K562 (cell line): Measurements from ENCODE around the gene UQCRC2. TPM values are rescaled to one million over a fixed set of nuclear protein-coding genes. Genes with fewer than 3 reads are reported as not detected.

Experiments used
- CHD7 ChIP-seq: fragments of 200-600 bp; sonication (generic); IDR thresholded peaks from one replicate; pipeline ENCODE4 v1.6.1; 2012; ENCODE audit warnings: mild to moderate bottlenecking, low read depth, low read length, inconsistent platforms
- polyA plus RNA-seq, 8 experiments: library from polyadenylated mRNA; depleted of rRNA in 4 of 8; stranded (reverse) in 5 of 8; unstranded in 3 of 8; fragments of >200 nt; fragmentation: Nextera tagmentation in 2 of 8; fragmentation: Illumina TruSeq in 1 of 8; extraction: Ambion mirVana in 2 of 8; extraction: Trizol in 1 of 8; gene quantifications; 2 replicates each; pipeline versions ENCODE4 v1.2.1 to v1.2.3, GENCODE V29; 2011 to 2014; ENCODE audit warnings: inconsistent platforms in 1 of 8, missing spikeins in 1 of 8
- total RNA-seq, 7 experiments: library from RNA; depleted of rRNA in 6 of 7; stranded (reverse); fragments of >200 nt in 6 of 7; fragmentation: Illumina TruSeq in 2 of 7; extraction: Trizol in 2 of 7; gene quantifications; 2 replicates each; pipeline versions ENCODE4 v1.2.1 to v1.2.3, GENCODE V29; 2011 to 2021; ENCODE audit warnings: low replicate concordance in 1 of 7

The UQCRC2 gene
- total and polyA plus RNA-seq, 9 of the 15 experiments (the other 6 are each of a cell fraction or from before 2014, with no cell fraction given), result 177 to 516 (median 319) TPM

DNA sequence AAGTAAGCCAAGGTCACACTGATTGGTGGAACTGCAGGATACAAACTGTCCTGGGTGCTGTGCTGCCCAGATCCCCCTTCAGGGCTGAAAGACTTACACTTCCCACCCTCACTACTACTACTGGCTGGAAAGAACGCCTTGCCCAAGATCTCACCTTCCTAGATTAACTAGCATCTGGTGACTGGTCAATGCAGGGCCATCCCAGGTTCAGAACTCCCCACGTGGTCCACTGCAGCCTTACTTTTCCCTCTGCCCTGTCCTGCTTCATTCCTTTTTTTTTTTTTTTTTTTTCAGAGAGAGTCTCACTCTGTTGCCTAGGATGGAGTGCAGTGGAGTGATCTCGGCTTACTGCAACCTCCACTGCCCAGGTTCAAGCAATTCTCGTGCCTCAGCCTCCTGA, 50.0 kb downstream of the UQCRC2 start (continued):
- no peak for TF ChIP-seq CHD7
